IMR-90 (cell line): ENCODE data around the gene PCSK2. TPM values are rescaled to one million over a fixed set of nuclear protein-coding genes. Genes with fewer than 3 reads are reported as not detected.

ENCODE experiments used
- ATAC-seq: fragments of 200-7000 bp; cut with Tn5 transposase; 2 replicates; pipeline ENCODE4 v1.9.1; 2020; ENCODE audit warnings: low read depth, mild to moderate bottlenecking, moderate library complexity
- BruUV-seq: library from RNA; stranded (reverse); fragments of 400-500 nt; replicated peaks from 2 replicates; lab custom pipeline; 2021; lab: Mats Ljungman, UMichigan
- CTCF ChIA-PET: fragments of 300-600 bp; formaldehyde crosslinking; extraction: SDS; loops from one replicate; lab custom pipeline; 2021; ENCODE audit warnings: antibody characterized with exemption; lab: Yijun Ruan, JAX
- POLR2A ChIA-PET: fragments of 300-600 bp; sonication (Branson Sonifier 250); formaldehyde crosslinking; loops from one replicate; lab custom pipeline; 2022; ENCODE audit warnings: antibody characterized with exemption; ENCODE audit not compliant: unreplicated experiment; lab: Charles Lee
- DNase-seq: peaks from one replicate; pipeline ENCODE4 v3.0.0; 2013
- H2AFZ ChIP-seq: replicated peaks from 2 replicates; pipeline ENCODE3; 2013; ENCODE audit warnings: low read length, mild to moderate bottlenecking; ENCODE audit not compliant: poor library complexity
- H2AK5ac ChIP-seq: 2 replicates; pipeline ENCODE4 v1.6.1; 2013; ENCODE audit warnings: low read depth, low read length, inconsistent platforms
- H2AK9ac ChIP-seq: replicated peaks from 2 replicates; pipeline ENCODE3; 2013; ENCODE audit warnings: mild to moderate bottlenecking, low read depth, low read length, moderate library complexity; ENCODE audit not compliant: poor library complexity
- H2BK120ac ChIP-seq: 2 replicates; pipeline ENCODE4 v1.6.1; 2013; ENCODE audit warnings: low read depth, low read length, inconsistent platforms
- H2BK15ac ChIP-seq: 3 replicates; pipeline ENCODE4 v1.6.1; 2013; ENCODE audit warnings: low read depth, low read length, inconsistent platforms
- H2BK20ac ChIP-seq: 2 replicates; pipeline ENCODE4 v1.6.1; 2013; ENCODE audit warnings: low read depth, mild to moderate bottlenecking, inconsistent platforms, low read length, moderate library complexity
- H2BK5ac ChIP-seq: 2 replicates; pipeline ENCODE4 v1.6.1; 2013; ENCODE audit warnings: mild to moderate bottlenecking, low read depth, low read length, inconsistent platforms; ENCODE audit not compliant: poor library complexity, severe bottlenecking
- H3K14ac ChIP-seq: replicated peaks from 2 replicates; pipeline ENCODE4 v1.6.1; 2013; ENCODE audit warnings: low read depth, low read length, inconsistent platforms
- H3K18ac ChIP-seq: 2 replicates; pipeline ENCODE4 v1.6.1; 2013; ENCODE audit warnings: low read depth, low read length, control low read depth
- H3K23ac ChIP-seq: 2 replicates; pipeline ENCODE4 v1.6.1; 2013; ENCODE audit warnings: low read depth, low read length, inconsistent platforms
- H3K27ac ChIP-seq: 2 replicates; pipeline ENCODE4 v1.5.1; 2013; ENCODE audit warnings: mild to moderate bottlenecking, control low read depth, low read length; ENCODE audit not compliant: insufficient read depth
- H3K27me3 ChIP-seq: 2 replicates; pipeline ENCODE4 v1.6.1; 2013; ENCODE audit warnings: low read length; ENCODE audit not compliant: control insufficient read depth, insufficient read depth
- H3K36me3 ChIP-seq: 2 replicates; pipeline ENCODE4 v1.6.1; 2013; ENCODE audit warnings: low read length, mixed read lengths; ENCODE audit not compliant: control insufficient read depth, insufficient read depth
- H3K4ac ChIP-seq: 2 replicates; pipeline ENCODE4 v1.6.1; 2013; ENCODE audit warnings: low read depth, low read length, inconsistent platforms
- H3K4me1 ChIP-seq: 2 replicates; pipeline ENCODE4 v1.6.1; 2013; ENCODE audit warnings: low read length, mixed read lengths; ENCODE audit not compliant: control insufficient read depth, insufficient read depth
- H3K4me2 ChIP-seq: 2 replicates; pipeline ENCODE4 v1.6.1; 2013; ENCODE audit warnings: low read depth, mild to moderate bottlenecking, control low read depth, low read length, moderate library complexity
- H3K4me3 ChIP-seq: 2 replicates; pipeline ENCODE4 v1.5.1; 2013; ENCODE audit warnings: low read depth, mild to moderate bottlenecking, control low read depth, low read length, moderate library complexity; ENCODE audit not compliant: insufficient read depth
- H3K56ac ChIP-seq: 2 replicates; pipeline ENCODE4 v1.6.1; 2013; ENCODE audit warnings: low read length, inconsistent platforms; ENCODE audit not compliant: insufficient read depth; ENCODE audit errors: extremely low read depth
- H3K79me1 ChIP-seq, 2 experiments: 2 replicates each; pipeline ENCODE4 v1.6.1; 2013; ENCODE audit warnings: low read length in 2 of 2, inconsistent platforms in 1 of 2, low read depth in 1 of 2
- H3K9ac ChIP-seq: 2 replicates; pipeline ENCODE4 v1.6.1; 2013; ENCODE audit warnings: low read depth, low read length, control low read depth
- H3K9me1 ChIP-seq: 2 replicates; pipeline ENCODE4 v1.6.1; 2013; ENCODE audit warnings: low read length, inconsistent platforms; ENCODE audit not compliant: insufficient read depth
- H3K9me3 ChIP-seq: 2 replicates; pipeline ENCODE4 v1.6.1; 2013; ENCODE audit warnings: low read length; ENCODE audit not compliant: control insufficient read depth, insufficient read depth
- H4K20me1 ChIP-seq: 2 replicates; pipeline ENCODE4 v1.6.1; 2013; ENCODE audit warnings: low read length, inconsistent platforms; ENCODE audit not compliant: insufficient read depth
- H4K5ac ChIP-seq: 2 replicates; pipeline ENCODE4 v1.6.1; 2013; ENCODE audit warnings: mild to moderate bottlenecking, low read depth, low read length, control low read depth
- H4K8ac ChIP-seq, 2 experiments: 2 replicates each; pipeline ENCODE4 v1.6.1; 2013; ENCODE audit warnings: low read depth in 2 of 2, low read length in 2 of 2, control low read depth in 1 of 2, inconsistent platforms in 1 of 2
- H4K91ac ChIP-seq: 2 replicates; pipeline ENCODE4 v1.6.1; 2013; ENCODE audit warnings: low read depth, low read length, inconsistent platforms; ENCODE audit not compliant: insufficient read depth
- MAZ ChIP-seq: IDR thresholded peaks from 2 replicates; pipeline ENCODE4 v1.6.1; 2012; ENCODE audit warnings: low read depth, mild to moderate bottlenecking, low read length, improper control_type of control experiment, moderate library complexity, borderline replicate concordance
- NFE2L2 ChIP-seq: fragments of 150-350 bp; IDR thresholded peaks from 2 replicates; pipeline ENCODE4 v1.6.1; 2016; ENCODE audit warnings: low read depth, mild to moderate bottlenecking, low read length
- POLR2A ChIP-seq: IDR thresholded peaks from 2 replicates; pipeline ENCODE4 v1.6.1; 2012; ENCODE audit warnings: mild to moderate bottlenecking, low read depth, low read length
- dilution Hi-C: fragments of 300-500 bp; cut with HindIII; formaldehyde crosslinking; loops from one replicate; pipeline ENCODE4 v1.14.3; 2018; ENCODE audit warnings: low sequenced_read_pairs; ENCODE audit not compliant: unreplicated experiment
- in situ Hi-C: fragments of 300-500 bp; cut with MboI; formaldehyde crosslinking; loops from 3 replicates; pipeline ENCODE4 v1.14.3; 2019; ENCODE audit warnings: low sequenced_read_pairs, inconsistent platforms, mixed read lengths
- intact Hi-C: fragments of 100-400 bp; cut with micrococcal nuclease; formaldehyde crosslinking; loops from 2 replicates; pipeline ENCODE4 v1.10.0; 2022
- polyA plus RNA-seq, 3 experiments: library from polyadenylated mRNA; depleted of rRNA; stranded (reverse); fragments of >200 nt; gene quantifications; 2 replicates each; pipeline ENCODE4 v1.2.3, GENCODE V29; 2012; ENCODE audit warnings: low replicate concordance in 1 of 3
- total RNA-seq: library from RNA; depleted of rRNA; stranded (reverse); fragments of >200 nt; gene quantifications from 2 replicates; pipeline ENCODE4 v1.2.3, GENCODE V29; 2012

Gene PCSK2
- total and polyA plus RNA-seq, 2 of the 4 experiments (the other 2 are of a cell fraction) = not detected

GRCh38 chr20:17236766-17237165 is 9.9 kb downstream of the PCSK2 start:
- H2BK15ac ChIP-seq = no peak overlapping the region
- H2AK5ac ChIP-seq = no peak overlapping the region
- no peak overlapping the region for H4K91ac ChIP-seq
- H3K27ac ChIP-seq = no peak overlapping the region
- H2BK5ac ChIP-seq = no peak overlapping the region
- ChIA-PET POLR2A (no interaction called here), CTCF (no interaction called here)
- no peak overlapping the region for H2BK120ac ChIP-seq
- no peaks in the 10 kb centered on the region for H3K9me1 ChIP-seq
- no peaks in the 10 kb centered on the region for H3K27me3 ChIP-seq
- dilution Hi-C loops = no loop called here
- no peaks in the 10 kb centered on the region for H3K4me1 ChIP-seq
- H3K4me3 ChIP-seq = no peak overlapping the region
- H4K5ac ChIP-seq = no peak overlapping the region
- TF ChIP-seq POLR2A = no peak
- TF ChIP-seq MAZ = no peak
- no peak for TF ChIP-seq NFE2L2
- no peak overlapping the region for H3K14ac ChIP-seq
- no peak overlapping the region for H3K18ac ChIP-seq
- H3K9me3 ChIP-seq = no peaks in the 10 kb centered on the region
- H3K36me3 ChIP-seq = no peaks in the 10 kb centered on the region
- no peak overlapping the region for H2BK20ac ChIP-seq
- intact Hi-C loops = no loop called here
- no peak overlapping the region for H3K23ac ChIP-seq
- no peak overlapping the region for H2AK9ac ChIP-seq
- no TSS peak for BruUV-seq
- H4K20me1 ChIP-seq = no peaks in the 10 kb centered on the region
- H3K56ac ChIP-seq = no peak overlapping the region
- in situ Hi-C loops = loop anchor here (25.0 kb wide), 1 partner anchor 424 kb away; no protein-coding TSS in a partner anchor
- no peak overlapping the region for H2AFZ ChIP-seq
- no peak overlapping the region for H3K4me2 ChIP-seq
- H3K4ac ChIP-seq = no peak overlapping the region
- ATAC-seq = no peak
- DNase-seq = no peak
- H4K8ac ChIP-seq = no peak overlapping the region
- H3K9ac ChIP-seq = no peak overlapping the region
- no peaks in the 10 kb centered on the region for H3K79me1 ChIP-seq
